ENCODE data around the gene AKAP10.
"Not testable (repeated sequence)": the region's sequence is repeated elsewhere in the genome, so short reads cannot be mapped to it uniquely, and the experiment has no call there.

Gene AKAP10, protein sequence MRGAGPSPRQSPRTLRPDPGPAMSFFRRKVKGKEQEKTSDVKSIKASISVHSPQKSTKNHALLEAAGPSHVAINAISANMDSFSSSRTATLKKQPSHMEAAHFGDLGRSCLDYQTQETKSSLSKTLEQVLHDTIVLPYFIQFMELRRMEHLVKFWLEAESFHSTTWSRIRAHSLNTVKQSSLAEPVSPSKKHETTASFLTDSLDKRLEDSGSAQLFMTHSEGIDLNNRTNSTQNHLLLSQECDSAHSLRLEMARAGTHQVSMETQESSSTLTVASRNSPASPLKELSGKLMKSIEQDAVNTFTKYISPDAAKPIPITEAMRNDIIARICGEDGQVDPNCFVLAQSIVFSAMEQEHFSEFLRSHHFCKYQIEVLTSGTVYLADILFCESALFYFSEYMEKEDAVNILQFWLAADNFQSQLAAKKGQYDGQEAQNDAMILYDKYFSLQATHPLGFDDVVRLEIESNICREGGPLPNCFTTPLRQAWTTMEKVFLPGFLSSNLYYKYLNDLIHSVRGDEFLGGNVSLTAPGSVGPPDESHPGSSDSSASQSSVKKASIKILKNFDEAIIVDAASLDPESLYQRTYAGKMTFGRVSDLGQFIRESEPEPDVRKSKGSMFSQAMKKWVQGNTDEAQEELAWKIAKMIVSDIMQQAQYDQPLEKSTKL

DNA sequence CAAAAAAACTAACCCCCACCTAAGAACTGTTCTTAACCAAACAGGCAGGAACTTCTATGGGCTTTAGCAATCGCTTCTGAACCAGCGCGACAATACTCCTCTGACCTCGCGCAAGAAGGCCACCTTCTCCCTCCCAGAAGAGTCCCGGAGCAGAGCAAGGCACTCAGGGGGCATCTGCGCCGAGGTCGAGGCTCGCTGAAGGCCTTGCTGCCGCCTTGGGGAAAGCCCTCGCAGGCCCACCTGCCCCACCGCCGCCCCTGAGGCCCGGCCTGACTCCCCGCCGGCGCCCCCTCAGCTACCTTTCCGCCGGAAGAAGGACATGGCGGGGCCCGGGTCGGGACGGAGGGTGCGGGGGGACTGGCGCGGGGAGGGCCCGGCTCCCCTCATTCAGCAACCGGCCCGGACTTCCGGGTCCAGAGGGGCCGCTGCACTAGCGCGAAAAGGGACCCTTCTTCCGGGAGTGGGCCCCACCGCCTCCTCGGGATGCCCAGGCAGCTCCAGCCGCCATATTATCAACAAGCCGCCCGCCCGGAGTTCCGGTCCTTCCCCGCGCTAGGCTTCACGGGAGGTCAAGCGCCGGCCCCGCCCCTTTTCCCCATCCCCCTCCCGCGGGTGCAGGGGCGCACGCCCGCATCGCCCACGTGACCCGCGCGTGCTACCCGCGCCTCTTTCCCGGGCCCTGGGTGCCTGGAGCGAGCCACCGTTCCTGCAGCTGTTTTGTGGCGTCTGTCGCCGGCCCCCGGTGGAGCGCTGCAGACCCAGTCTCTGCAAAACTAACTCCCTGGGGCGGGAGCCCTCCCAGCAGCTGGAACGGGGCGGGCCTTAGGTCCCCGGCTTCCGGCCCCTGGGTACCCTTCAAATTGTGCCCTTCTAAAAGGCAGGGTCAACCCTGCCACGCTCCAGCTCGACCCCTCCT lies at the start of gene AKAP10:
Gene AKAP10 (minus strand): TSS at position 536 of the 916 bp plus-strand sequence. CDS start 149 bp downstream, at position 387.
- DNase-seq, result peak; percentile 96

GRCh38 chr17:20026960-20027359 lies 49.3 kb upstream of the AKAP10 start:
- no peak for DNase-seq

DNA sequence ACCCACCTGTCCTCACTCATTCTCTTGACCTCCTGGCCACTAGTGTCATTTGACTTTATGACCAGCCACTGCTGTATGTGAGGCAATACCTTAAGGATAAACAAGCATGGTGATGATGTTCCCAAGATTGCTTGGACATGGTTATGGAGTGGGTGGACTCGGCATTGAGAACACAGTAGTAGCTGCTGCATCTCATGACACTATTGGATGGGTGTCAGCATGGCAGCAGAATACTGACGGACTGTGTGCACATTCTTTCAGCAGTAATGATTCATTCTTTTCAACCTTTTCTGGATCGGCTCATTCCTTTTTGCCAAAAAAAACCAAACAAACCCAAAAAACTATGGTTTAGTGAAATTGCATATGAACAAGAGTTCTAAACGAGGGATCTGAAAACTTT lies 45.1 kb upstream of the AKAP10 start:
- DNase-seq, result no peak

- DNase-seq, result not testable (repeated sequence)
Observed at GRCh38 chr17:20016475-20016992, 38.9 kb upstream of the AKAP10 start.

- no peak for DNase-seq
Observed at GRCh38 chr17:20012017-20012536, 34.4 kb upstream of the AKAP10 start.

- no peak for DNase-seq
Observed at GRCh38 chr17:20010936-20011335, 33.3 kb upstream of the AKAP10 start.

DNA sequence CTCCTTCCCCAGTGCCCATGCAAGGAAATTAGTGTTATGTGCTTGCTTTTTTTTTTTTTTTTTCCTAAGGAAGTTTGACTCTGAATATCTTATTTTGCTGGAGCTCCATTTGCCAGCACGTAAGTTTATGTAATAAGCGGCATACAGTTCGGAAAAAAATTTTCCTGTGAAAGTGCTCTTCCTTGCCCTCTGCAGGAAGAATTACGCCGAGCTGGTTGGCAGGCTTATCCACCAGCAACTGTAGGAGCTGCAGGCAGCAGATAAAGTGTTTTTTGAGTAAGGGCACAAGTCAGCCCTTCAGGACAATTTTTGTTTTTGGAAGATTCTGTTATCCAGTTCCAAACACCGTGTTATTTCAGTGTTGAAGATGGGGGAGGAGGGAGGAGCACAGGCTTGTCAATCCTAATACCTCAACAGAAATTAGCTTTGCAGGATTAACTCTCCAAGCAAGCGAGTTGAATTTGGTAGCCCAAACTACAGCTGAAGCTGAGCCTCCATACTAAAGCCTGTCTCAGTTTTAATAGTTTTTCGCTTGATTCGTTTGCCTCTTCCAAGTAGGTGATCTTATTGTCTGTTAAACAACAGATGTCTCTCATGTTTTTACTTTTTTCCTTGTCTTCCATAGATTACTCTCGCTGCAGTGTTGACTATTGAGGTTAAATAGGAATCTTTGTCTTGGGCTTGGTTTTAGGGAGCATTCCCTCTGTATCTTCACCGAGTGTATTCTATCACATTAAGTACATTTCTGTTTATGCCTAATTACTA lies 32.7 kb upstream of the AKAP10 start:
- DNase-seq, result peak; percentile 36

GRCh38 chr17:20009302-20010098 lies 31.9 kb upstream of the AKAP10 start, which contains the start of gene SPECC1:
TSS of gene SPECC1 (plus strand) at chr17:20009359. CDS start at chr17:20096652, 87,293 bp downstream.
- peak; percentile 86 for DNase-seq

DNA sequence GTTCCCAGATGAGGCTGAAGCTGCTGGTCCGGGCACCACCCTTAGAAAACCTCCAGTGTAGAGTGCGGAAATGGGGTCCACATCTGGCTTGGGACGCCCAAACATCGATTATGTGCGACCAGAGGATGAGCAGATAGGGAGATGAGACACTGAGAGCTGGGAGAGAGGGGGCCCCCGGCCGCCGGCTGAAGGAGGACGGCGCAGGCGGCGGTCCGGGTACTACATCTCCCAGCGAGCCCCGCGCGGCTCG lies 31.3 kb upstream of the AKAP10 start:
- no peak for DNase-seq

GRCh38 chr17:20008242-20009051 lies 30.8 kb upstream of the AKAP10 start:
- peak; percentile 36 for DNase-seq

DNA sequence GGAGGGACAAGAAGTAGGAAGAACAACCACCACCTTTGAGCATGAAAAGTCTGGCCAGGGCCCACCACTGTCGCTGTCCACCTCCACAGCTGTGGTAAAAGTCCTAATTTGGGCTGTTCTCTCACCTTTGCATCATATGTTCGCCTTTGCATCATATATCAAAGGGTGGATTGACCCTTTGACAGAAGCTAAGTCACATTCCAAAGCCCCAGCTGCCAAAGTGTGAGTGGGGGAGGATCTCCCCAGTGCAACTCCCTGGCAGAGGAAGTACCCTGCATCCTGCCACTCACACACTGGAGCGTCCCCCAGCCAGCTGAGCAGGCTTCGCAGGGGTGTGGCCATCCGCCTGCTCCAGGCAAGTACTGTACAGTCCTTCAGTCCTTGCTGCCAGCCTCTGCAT lies 18.9 kb upstream of the AKAP10 start:
- DNase-seq, result peak; percentile 9

- DNase-seq, result no peak
Observed at GRCh38 chr17:19996086-19996485, 18.5 kb upstream of the AKAP10 start.

DNA sequence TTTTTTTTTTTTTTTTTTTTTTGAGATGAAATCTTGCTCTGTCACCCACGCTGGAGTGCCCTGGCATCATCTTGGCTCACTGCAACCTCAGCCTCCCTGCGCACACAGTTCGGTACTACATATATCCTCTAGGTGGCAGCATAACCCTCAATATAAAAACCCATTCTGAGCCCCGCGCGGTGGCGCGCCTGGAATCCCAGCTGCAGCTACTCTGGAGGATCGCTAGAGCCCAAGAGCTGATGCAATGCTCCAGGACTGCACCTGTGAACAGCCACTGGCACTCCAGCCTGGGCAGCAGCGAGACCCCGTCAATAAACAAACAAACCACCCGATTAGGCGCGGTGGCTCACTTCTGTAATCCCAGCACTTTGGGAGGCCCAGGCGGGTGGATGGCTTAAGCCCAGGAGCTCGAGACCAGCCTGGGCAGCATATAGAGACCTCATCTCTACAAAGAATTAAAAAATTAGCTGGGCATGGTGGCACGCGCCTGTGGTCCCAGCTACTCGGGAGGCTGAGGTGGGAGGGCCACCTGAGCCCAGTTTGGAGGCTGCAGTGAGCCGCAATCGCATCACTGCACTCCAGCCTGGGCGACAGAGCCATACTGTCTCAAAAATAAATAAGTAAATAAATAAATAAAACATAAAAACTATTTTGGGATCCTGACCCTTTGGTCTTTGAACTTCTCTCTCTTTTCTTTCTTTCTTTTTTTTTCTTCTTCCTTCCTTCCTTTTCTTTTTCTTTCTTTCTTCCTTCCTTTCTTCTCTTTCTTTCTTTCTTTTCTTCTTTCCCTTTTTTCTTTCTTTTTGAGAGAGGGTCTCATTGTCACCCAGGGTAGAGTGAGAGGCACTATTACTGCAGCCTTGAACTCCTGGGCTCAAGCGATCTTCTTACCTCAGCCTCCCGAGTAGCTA lies 15.4 kb upstream of the AKAP10 start:
- peak; percentile 84 for DNase-seq

- DNase-seq, result no peak
Observed at GRCh38 chr17:19991252-19991885, 13.7 kb upstream of the AKAP10 start.

GRCh38 chr17:19987897-19988296 lies 10.3 kb upstream of the AKAP10 start:
- DNase-seq, result no peak

GRCh38 chr17:19986941-19987861 lies 9.6 kb upstream of the AKAP10 start:
- no peak for DNase-seq
